Sciatic nerve (tissue), 1 donor: ENCODE results near the gene ZNF211. TPM values are rescaled to one million over a fixed set of nuclear protein-coding genes. Genes with fewer than 3 reads are reported as not detected.

ENCODE experiments used
- total RNA-seq: library from RNA; stranded (reverse); fragmentation: NEBNext Ultra II Directional; extraction: Animal tissue kit (Norgen Biotek cat#: 25700); gene quantifications from one replicate; pipeline ENCODE4 v1.2.1, GENCODE V29; 2021
- donor health status: DM: no; HTN: no; CAD: no.

The ZNF211 gene
- total RNA-seq, 1 donor from 2014 or later: 17.7 TPM

Other genes starting within 250 kb of the ZNF211 start
- gene ZNF548, start 243.3 kb upstream of the ZNF211 start, total RNA-seq: 29.3 TPM
- 20.1 TPM for gene ZNF17, start 222.0 kb upstream of the ZNF211 start, total RNA-seq
- gene ZNF749, start 197.8 kb upstream of the ZNF211 start, total RNA-seq: 9.7 TPM
- gene VN1R1, start 176.0 kb upstream of the ZNF211 start, total RNA-seq: 1.6 TPM
- gene ZNF772, start 155.6 kb upstream of the ZNF211 start, total RNA-seq: 12.5 TPM
- 10.6 TPM for gene ZNF419, start 145.4 kb upstream of the ZNF211 start, total RNA-seq
- gene ZNF773, start 133.2 kb upstream of the ZNF211 start, total RNA-seq: 10.7 TPM
- 9.5 TPM for gene ZNF549, start 105.8 kb upstream of the ZNF211 start, total RNA-seq
- gene ZNF550, start 73.3 kb upstream of the ZNF211 start, total RNA-seq: 11.3 TPM
- gene ZNF416, start 54.3 kb upstream of the ZNF211 start, total RNA-seq: 6.4 TPM
- gene ZIK1, start 49.0 kb upstream of the ZNF211 start, total RNA-seq: 4.9 TPM
- gene ZNF530, start 33.3 kb upstream of the ZNF211 start, total RNA-seq: 3.2 TPM
- gene ZNF134, start 18.9 kb upstream of the ZNF211 start, total RNA-seq: 16.5 TPM
- not detected for gene ZSCAN4, start 35.8 kb downstream of the ZNF211 start, total RNA-seq
- gene ZNF551, start 48.8 kb downstream of the ZNF211 start, total RNA-seq: 8.0 TPM
- gene ZNF154, start 76.0 kb downstream of the ZNF211 start, total RNA-seq: 1.8 TPM
- 3.9 TPM for gene ZNF671, start 94.5 kb downstream of the ZNF211 start, total RNA-seq
- gene ZNF776, start 113.6 kb downstream of the ZNF211 start, total RNA-seq: 18.1 TPM
- gene ZNF586, start 136.5 kb downstream of the ZNF211 start, total RNA-seq: 20.0 TPM
- gene ZNF552, start 181.7 kb downstream of the ZNF211 start, total RNA-seq: 6.6 TPM
- 13.2 TPM for gene ZNF587B, start 197.1 kb downstream of the ZNF211 start, total RNA-seq
- gene ZNF587, start 216.7 kb downstream of the ZNF211 start, total RNA-seq: 40.1 TPM